ENCODE results near the gene ATG4D.
"Not testable (repeated sequence)": the region's sequence is repeated elsewhere in the genome, so short reads cannot be mapped to it uniquely, and the experiment has no call there.

Gene ATG4D

DNA sequence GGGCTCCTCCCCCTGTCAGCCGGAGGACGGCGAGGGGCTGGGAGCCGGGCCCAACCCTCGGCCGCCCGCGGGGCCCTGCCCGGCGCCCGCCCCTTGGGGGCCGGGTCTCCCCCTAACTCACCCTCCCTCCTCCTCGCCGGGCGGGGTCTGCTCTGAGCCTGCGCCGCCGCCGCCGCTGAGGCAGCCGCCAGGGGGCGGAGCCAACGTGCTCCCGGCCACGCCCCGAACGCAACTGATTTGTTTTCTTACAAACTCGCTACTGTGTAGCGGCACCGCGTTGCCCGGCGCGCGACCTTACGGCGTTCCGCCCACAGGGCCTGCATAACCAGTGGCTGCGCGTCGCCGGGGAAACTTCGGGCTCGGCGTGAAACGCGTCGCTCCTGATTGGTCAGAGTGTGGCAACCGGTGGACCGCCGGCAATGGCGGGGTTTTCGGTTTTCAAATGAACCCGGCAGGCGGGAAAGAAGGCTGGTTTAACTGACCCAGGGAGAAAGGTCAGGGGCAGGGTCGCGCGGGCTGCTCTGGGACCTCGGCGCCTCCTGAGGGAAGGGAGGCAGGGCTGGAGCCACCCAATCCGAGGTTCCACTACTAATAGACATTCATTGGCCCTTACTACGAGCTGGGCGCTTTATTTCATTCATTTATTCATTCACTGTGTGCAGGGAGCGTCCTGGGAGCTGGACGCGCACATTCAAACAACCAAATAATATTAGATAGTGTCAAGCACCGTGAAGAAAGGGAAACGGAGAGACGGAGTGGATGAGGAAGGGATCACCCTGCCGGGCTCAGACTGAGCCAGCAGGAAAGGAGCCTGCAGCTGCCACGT is 25.3 kb downstream of the ATG4D start, which contains the start of gene CDKN2D:
TSS of gene CDKN2D (minus strand) at position 154 of the 826 bp plus-strand sequence. CDS start 326 bp downstream, outside the sequence.
- H3K4me1 ChIP-seq: peaks cover 0 to 45% (median 35%) of the 10 kb centered on the region in 4 donors
- H3K4me3 ChIP-seq: peak within 1 kb of the TSS; percentile 85 to 93
- H3K27me3 ChIP-seq: no peaks in the 10 kb centered on the region
- no peaks in the 10 kb centered on the region for H3K9me3 ChIP-seq
- intact Hi-C loops (cut with DNase I; ENCODE audit: low total_unique reads): loop anchor here (5.0 to 10.0 kb wide), 2 partner anchors 67 to 164 kb away; partner anchors contain the start of genes CDC37 and KEAP1
- H3K27ac ChIP-seq: peak within 1 kb of the TSS; percentile 91 to 92
- peak; percentile 100 for DNase-seq
- TF ChIP-seq, protein P1, sequence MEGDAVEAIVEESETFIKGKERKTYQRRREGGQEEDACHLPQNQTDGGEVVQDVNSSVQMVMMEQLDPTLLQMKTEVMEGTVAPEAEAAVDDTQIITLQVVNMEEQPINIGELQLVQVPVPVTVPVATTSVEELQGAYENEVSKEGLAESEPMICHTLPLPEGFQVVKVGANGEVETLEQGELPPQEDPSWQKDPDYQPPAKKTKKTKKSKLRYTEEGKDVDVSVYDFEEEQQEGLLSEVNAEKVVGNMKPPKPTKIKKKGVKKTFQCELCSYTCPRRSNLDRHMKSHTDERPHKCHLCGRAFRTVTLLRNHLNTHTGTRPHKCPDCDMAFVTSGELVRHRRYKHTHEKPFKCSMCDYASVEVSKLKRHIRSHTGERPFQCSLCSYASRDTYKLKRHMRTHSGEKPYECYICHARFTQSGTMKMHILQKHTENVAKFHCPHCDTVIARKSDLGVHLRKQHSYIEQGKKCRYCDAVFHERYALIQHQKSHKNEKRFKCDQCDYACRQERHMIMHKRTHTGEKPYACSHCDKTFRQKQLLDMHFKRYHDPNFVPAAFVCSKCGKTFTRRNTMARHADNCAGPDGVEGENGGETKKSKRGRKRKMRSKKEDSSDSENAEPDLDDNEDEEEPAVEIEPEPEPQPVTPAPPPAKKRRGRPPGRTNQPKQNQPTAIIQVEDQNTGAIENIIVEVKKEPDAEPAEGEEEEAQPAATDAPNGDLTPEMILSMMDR (IDR thresholded peaks at IDR 0.05): peak; percentile 31 to 56
- peaks cover 0 to 5% (median 0%) of the 10 kb centered on the region in 3 donors for H3K36me3 ChIP-seq

DNA sequence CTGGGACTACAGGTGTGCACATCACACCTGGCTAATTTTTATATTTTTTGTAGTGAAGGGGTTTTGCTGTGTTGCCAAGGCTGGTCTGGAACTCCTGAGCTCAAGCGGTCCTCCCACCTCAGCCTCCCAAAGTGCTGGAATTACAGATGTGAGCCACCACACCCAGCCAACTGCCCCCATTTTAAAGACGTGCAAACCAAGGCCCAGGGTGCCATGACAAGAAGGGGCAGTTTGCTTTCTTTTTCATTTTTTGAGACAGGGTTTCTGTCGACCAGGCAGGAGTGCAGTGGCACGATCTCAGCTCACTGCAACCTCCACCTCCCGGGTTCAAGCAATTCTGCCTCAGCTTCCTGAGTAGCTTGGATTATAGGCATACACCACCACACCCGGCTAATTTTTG is 30.1 kb downstream of the ATG4D start:
- intact Hi-C loops (cut with DNase I; ENCODE audit: low total_unique reads); DNase-seq: not testable (repeated sequence)

DNA sequence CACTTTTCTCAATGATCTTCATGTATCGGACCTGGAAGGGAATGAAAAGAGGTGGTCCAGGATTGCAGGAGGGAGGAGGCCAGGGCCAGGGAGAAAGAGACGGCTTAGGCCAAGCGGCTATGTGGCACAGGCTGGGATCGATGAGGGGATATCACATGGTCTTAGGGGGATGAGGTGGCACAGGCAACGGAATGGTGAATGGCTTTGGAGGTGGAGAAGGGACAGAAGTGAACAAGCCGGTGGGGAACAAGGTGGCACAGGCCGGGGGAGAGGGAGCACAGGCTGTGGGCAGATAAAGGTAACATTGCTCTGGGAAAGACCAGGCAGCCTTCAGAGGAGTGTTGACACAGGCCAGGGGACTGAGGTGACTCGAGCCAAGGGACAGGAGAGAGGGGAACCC is 30.8 kb downstream of the ATG4D start:
- Histone ChIP-seq H3K27me3 (peaks cover 0 to 1% of the 10 kb centered on the region in 2 donors), H3K9me3 (no peaks in the 10 kb centered on the region), H3K4me1 (peaks cover 0 to 10% (median 4%) of the 10 kb centered on the region in 4 donors), H3K27ac (no peak overlapping the region), H3K36me3 (peaks cover 0 to 5% (median 0%) of the 10 kb centered on the region in 3 donors), H3K4me3 (no peak overlapping the region)
- intact Hi-C loops (cut with DNase I; ENCODE audit: low total_unique reads): no loop called here
- TF ChIP-seq, protein P1 (IDR thresholded peaks at IDR 0.05): no peak
- no peak for DNase-seq

More for the DNA sequence above, 30.1 kb downstream of the ATG4D start:
- H3K27me3 ChIP-seq, H3K9me3 ChIP-seq, H3K27ac ChIP-seq, H3K36me3 ChIP-seq, H3K4me3 ChIP-seq: not testable (repeated sequence)
- peaks cover 0 to 14% (median 8%) of the 10 kb centered on the region in 4 donors for H3K4me1 ChIP-seq

- TF ChIP-seq, protein P1 (IDR thresholded peaks at IDR 0.05): no peak
- Histone ChIP-seq H3K4me1 (peaks cover 0 to 6% (median 2%) of the 10 kb centered on the region in 4 donors), H3K4me3 (no peak overlapping the region), H3K27me3 (peaks cover 0 to 3% of the 10 kb centered on the region in 2 donors), H3K27ac (no peak overlapping the region), H3K36me3 (peaks cover 0 to 5% (median 0%) of the 10 kb centered on the region in 3 donors), H3K9me3 (no peaks in the 10 kb centered on the region)
- intact Hi-C loops (cut with DNase I; ENCODE audit: low total_unique reads): no loop called here
- no peak for DNase-seq
Observed at GRCh38 chr19:10575011-10575716, 31.5 kb downstream of the ATG4D start.

GRCh38 chr19:10577951-10578350 is 34.2 kb downstream of the ATG4D start:
- no peaks in the 10 kb centered on the region for H3K9me3 ChIP-seq
- peaks cover 0 to 3% of the 10 kb centered on the region in 2 donors for H3K27me3 ChIP-seq

More at GRCh38 chr19:10577951-10578350, 34.2 kb downstream of the ATG4D start:
- peaks cover 0 to 8% (median 6%) of the 10 kb centered on the region in 4 donors for H3K4me1 ChIP-seq
- H3K36me3 ChIP-seq: peaks cover 0 to 5% (median 0%) of the 10 kb centered on the region in 3 donors
- no peak for DNase-seq
- TF ChIP-seq, protein P1 (IDR thresholded peaks at IDR 0.05): no peak
- intact Hi-C loops (cut with DNase I; ENCODE audit: low total_unique reads): no loop called here
- no peak overlapping the region for H3K27ac ChIP-seq
- no peak overlapping the region for H3K4me3 ChIP-seq
